Measurements from ENCODE around the gene HOXC11.
A peak's percentile ranks its signal among the peaks of the same experiment; 100 is the strongest.

The HOXC11 gene

DNA sequence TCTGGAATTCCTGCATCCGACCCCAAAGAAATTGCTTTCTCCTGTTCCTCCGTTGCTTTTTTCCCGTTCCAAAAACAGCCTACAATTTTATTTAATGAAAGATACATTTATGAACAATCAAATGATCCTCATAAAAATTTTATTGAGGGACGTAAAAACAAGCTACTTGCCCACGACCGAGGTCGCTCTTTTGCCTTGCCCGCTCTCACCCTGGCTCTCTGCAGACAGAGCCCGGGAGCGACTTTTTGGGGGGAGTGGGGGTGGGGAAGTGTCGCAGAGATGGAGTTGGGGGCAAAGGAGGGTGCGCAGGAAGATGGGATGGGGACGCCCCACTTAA, 25.9 kb downstream of the HOXC11 start:
- no peak for DNase-seq

GRCh38 chr12:53999559-54000115, 26.7 kb downstream of the HOXC11 start:
- peak; percentile 84 for DNase-seq

DNA sequence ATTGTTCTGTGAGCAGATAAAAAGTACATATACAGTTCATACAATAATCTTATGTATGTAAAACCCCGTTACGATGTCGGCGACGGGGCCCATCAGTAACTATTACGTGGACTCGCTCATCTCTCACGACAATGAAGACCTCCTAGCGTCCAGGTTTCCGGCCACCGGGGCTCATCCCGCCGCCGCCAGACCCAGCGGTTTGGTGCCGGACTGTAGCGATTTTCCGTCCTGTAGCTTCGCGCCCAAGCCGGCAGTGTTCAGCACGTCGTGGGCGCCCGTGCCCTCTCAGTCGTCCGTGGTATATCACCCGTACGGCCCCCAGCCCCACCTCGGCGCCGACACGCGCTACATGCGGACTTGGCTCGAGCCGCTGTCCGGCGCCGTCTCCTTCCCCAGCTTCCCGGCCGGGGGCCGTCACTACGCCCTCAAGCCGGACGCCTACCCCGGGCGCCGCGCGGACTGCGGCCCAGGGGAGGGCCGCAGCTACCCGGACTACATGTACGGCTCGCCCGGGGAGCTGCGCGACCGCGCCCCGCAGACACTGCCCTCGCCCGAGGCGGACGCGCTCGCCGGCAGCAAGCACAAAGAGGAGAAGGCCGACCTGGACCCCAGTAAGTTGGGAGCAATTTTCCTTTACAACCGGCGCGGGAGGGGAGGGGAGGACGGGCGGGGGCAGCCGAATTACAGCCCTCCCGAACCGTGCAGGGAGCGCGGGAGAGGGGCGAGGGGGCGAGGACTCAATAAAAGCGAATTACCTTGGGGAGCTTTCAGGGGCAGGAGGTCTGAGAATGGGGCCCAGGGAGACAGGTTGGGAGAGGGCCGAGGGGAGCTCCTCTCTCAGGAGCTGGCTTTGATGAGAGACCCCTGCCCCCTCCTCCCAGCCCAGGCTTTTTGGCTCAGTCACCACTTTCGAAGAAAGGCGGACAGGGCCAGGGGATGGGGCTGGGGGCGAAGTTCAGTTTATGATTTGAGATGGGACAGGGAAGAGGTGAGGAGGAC, 27.5 kb downstream of the HOXC11 start, which contains the start of gene HOXC9:
TSS of gene HOXC9 (plus strand) at position 46 of the 999 bp plus-strand sequence. CDS start at position 74, 28 bp downstream.
- DNase-seq, result no peak

GRCh38 chr12:54001283-54002187, 28.6 kb downstream of the HOXC11 start:
- no peak for DNase-seq

DNA sequence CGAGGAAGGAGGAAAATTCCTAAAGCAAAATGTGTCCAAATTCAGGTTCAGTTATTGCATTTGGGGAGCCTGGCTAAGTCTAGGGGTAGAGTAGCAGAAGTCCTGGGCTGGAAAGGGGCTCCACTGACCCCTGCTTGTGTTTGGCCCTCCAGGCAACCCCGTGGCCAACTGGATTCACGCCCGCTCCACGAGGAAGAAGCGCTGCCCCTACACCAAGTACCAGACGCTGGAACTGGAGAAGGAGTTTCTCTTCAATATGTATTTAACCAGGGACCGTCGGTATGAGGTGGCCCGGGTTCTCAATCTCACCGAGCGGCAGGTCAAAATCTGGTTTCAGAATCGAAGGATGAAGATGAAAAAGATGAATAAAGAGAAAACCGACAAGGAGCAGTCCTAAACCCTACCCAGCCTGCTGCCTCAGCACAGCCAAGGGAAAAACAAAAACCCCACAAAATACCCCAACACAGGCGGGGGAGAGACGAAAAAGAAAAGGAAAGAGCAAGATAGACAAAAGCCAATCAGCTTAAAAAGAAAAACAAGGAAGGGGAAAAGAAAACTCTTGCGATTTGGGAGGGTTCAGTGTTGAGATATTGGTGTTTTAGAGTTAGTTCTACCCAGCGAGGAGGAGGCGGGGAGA, 29.5 kb downstream of the HOXC11 start:
- DNase-seq, result no peak

GRCh38 chr12:54002915-54003389, 30.0 kb downstream of the HOXC11 start:
- no peak for DNase-seq

DNA sequence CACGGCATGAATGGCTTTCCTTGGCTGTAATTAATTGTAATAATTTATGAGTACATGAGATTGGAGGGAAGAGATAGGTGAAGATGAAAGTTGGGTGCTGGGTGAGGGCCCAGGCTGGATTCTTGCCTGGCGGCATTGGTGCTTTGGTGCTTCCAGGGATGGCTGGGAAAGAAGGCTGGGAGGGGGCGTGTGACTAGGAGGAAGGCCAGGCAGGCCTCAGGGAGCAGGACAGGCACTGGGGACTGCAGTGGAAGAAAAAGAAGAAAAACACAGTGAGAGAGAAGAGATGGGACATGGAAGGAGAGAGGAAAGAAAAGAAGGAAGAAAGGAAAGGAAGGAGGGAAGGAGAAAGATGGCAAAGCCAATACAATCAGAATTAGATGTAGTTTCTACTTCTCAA, 30.7 kb downstream of the HOXC11 start:
- DNase-seq, result no peak

DNA sequence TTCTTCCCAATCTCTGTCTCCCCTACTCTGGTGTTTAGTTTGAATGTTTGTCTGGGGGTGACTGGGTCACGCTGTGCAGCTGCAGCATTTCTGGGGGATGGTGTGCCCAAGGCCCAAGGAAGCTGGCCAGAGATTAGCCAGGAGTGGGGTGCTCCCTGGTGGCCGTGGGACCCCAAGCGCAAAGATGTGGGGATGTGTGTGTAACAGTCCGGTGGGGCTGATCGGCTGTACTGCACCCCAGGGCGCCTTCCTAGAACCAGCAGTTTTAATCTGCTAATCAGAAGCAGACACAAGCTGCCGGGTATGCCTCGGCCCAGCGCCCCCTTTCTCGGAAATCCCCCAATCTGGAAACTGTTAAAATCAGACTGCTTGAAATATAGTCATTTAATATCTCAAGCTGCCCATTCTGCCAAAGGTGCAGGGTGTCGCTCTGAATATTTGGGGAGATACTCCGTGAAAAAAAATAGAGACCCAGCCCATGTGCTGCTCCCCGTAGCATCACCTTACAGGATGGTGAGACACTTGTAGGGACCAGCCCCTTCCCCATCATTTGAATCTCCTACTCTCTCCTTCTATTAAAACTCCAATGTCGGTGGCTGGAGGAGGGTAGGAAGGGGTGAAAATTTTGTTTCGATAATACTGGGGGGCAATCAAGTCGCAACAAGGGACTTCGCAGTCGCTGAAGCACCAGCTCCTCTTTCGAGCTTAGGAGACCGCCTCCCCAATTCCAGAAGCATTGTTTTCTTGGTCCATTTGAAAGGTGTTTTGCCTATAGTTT, 31.3 kb downstream of the HOXC11 start:
- no peak for DNase-seq

GRCh38 chr12:54004841-54005530, 32.1 kb downstream of the HOXC11 start:
- no peak for DNase-seq

DNA sequence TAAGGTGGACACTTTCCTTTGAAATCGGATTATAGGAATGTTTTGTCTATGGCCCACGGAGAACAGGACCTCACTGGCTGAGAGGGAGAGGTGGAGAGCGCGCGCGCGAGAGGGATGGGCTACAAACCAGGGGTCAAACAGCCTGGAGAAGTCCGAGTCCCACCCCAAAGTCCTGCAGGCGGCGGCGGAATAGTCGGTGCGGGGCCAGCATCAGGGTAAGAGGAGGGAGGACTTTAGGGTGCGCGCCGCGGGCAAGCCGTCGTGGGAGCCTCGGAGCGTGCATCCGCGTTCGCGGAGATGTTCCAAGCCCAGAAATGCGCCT, 32.6 kb downstream of the HOXC11 start:
- no peak for DNase-seq

- peak; percentile 91 for DNase-seq
Observed at GRCh38 chr12:54005853-54006558, 33.1 kb downstream of the HOXC11 start.

- DNase-seq, result no peak
Observed at GRCh38 chr12:54006559-54007220, 33.8 kb downstream of the HOXC11 start.

GRCh38 chr12:54007538-54008259, 34.8 kb downstream of the HOXC11 start:
- DNase-seq, result no peak

DNA sequence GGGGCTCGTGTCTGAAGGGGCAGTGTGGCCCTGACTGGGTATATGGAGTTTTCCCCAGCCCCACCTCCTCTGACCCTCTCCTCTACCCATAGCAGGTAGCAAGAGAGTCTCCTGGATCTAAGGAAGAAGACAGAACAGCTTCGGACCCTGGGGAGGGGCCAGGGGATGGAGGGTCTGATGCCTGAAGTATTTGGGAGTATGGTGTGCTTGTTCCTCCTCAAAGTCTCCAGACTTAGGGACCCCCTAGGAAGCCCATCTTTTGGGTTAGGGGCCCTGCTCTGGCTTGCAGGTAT, 35.3 kb downstream of the HOXC11 start:
- DNase-seq, result no peak

GRCh38 chr12:54009171-54010052, 36.5 kb downstream of the HOXC11 start:
- no peak for DNase-seq

- no peak for DNase-seq
Observed at GRCh38 chr12:54010053-54010971, 37.4 kb downstream of the HOXC11 start.

GRCh38 chr12:54010972-54011664, 38.2 kb downstream of the HOXC11 start:
- no peak for DNase-seq
